Left lung (tissue), 10 donors: ENCODE data around the gene SHISA7. TPM values are rescaled to one million over a fixed set of nuclear protein-coding genes. Genes with fewer than 3 reads are reported as not detected.

Experiments used
- ATAC-seq: fragments of 200-7000 bp; cut with Tn5 transposase; one replicate; pipeline ENCODE4 v1.9.1; 2020; ENCODE audit warnings: moderate library complexity
- DNase-seq, 4 donors: peaks; one replicate each; pipeline ENCODE4 v3.0.0-alpha.2; 2013 to 2020
- H3K27ac ChIP-seq, 2 donors: fragments of 200-600 bp; sonication (generic) in 1 of 2; one replicate each; pipeline versions ENCODE4 v1.5.0 to v1.8.0; 2020 to 2021
- H3K27me3 ChIP-seq, 2 donors: fragments of 200-600 bp; sonication (generic) in 1 of 2; one replicate each; pipeline versions ENCODE4 v1.5.0 to v1.8.0; 2020 to 2021
- H3K36me3 ChIP-seq, 2 donors: fragments of 200-600 bp; sonication (generic) in 1 of 2; one replicate each; pipeline versions ENCODE4 v1.5.0 to v1.8.0; 2020 to 2021
- H3K4me1 ChIP-seq, 2 donors: fragments of 200-600 bp; one replicate each; pipeline ENCODE4 v1.8.0; 2021
- H3K4me3 ChIP-seq, 2 donors: fragments of 200-600 bp; sonication (generic) in 1 of 2; one replicate each; pipeline versions ENCODE4 v1.5.0 to v1.8.0; 2020 to 2021; ENCODE audit warnings: mild to moderate bottlenecking in 1 of 2
- H3K9me3 ChIP-seq, 2 donors: fragments of 200-600 bp; sonication (generic) in 1 of 2; one replicate each; pipeline versions ENCODE4 v1.5.0 to v1.8.0; 2020 to 2021
- intact Hi-C, 2 donors: fragments of 100-400 bp; cut with DNase I; formaldehyde crosslinking; loops; one replicate each; pipeline versions ENCODE4 v1.11.2 to v1.14.2; 2022
- polyA plus RNA-seq, 6 donors: library from polyadenylated mRNA; unstranded; fragments of 120-200 nt; gene quantifications; one replicate each; pipeline ENCODE4 v1.2.1, GENCODE V29; 2013; ENCODE audit not compliant: insufficient read length in 6 of 6
- total RNA-seq, 2 donors: library from RNA; stranded (reverse); fragmentation: NEBNext Ultra II Directional; extraction: Animal tissue kit (Norgen Biotek cat#: 25700); gene quantifications; one replicate each; pipeline ENCODE4 v1.2.1, GENCODE V29; 2021
- TF ChIP-seq, protein P1 (sequence below), 2 donors: fragments of 200-600 bp; sonication (generic) in 1 of 2; IDR thresholded peaks; one replicate each; pipeline versions ENCODE4 v1.5.0 to v1.8.0; 2021; ENCODE audit warnings: antibody characterized with exemption in 2 of 2
- donor health status: DM: no; HTN: yes; CAD: no.
- donor health status: DM: no; HTN: no; CAD: no.

Gene SHISA7
- total and polyA plus RNA-seq, 8 donors: 0.11 to 0.23 (median 0.20) TPM; not detected in 2

DNA sequence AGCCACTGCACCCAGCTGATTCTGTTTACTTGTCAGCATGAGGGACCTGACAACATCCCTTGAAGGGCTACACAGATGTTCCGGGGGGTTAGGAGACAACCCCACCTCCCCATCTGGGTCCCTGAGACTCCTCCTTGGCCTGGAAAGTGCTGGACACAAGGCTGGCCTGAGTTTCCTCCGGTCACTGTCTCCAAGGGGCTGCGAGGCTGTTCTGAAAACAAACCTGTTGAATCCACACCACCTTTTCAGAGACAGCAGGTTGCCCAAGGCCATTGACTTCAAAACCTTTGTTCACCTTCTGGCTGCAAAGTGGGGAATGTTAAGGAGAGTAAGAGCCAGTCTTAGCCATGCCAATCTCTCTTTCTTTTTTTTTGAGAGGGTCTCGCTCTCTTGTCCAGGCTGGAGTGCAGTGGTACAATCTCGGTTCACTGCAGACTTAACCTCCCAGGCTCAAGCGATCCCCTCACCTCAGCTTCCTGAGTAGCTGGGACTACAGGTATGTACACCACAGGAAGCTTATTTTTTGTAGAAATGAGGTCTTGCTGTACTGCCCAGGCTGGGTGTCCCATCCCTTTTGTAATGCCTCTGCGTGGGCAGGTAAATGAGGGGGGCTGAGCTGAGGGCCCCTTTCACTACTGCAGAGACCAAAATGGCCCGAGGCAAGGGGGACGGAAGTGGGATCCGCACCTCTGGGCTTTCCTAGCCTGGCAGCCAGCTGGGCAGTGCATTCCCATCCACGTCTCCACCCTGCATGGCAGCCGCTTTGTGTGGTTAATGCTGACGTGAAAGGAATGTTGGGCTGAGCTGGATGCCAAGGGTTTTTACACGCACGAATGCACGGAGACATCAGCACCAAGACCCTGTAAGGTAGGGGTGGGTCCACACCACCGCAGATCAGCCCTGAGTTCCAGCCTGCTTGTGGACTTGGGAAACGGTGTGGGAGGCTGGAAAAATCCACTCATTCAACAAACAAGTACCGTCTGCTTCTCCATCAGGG is 31.5 kb upstream of the SHISA7 start:
- H3K4me1 ChIP-seq: peaks cover 4 to 18% of the 10 kb centered on the region in 2 donors
- peak in 1 of 4 donors; percentile 39 for DNase-seq
- no peaks in the 10 kb centered on the region for H3K9me3 ChIP-seq
- ATAC-seq: no peak
- H3K27ac ChIP-seq: no peak overlapping the region
- no peaks in the 10 kb centered on the region for H3K27me3 ChIP-seq
- H3K36me3 ChIP-seq: no peaks in the 10 kb centered on the region
- no peak overlapping the region for H3K4me3 ChIP-seq
- intact Hi-C loops: no loop called here
- TF ChIP-seq, protein P1, sequence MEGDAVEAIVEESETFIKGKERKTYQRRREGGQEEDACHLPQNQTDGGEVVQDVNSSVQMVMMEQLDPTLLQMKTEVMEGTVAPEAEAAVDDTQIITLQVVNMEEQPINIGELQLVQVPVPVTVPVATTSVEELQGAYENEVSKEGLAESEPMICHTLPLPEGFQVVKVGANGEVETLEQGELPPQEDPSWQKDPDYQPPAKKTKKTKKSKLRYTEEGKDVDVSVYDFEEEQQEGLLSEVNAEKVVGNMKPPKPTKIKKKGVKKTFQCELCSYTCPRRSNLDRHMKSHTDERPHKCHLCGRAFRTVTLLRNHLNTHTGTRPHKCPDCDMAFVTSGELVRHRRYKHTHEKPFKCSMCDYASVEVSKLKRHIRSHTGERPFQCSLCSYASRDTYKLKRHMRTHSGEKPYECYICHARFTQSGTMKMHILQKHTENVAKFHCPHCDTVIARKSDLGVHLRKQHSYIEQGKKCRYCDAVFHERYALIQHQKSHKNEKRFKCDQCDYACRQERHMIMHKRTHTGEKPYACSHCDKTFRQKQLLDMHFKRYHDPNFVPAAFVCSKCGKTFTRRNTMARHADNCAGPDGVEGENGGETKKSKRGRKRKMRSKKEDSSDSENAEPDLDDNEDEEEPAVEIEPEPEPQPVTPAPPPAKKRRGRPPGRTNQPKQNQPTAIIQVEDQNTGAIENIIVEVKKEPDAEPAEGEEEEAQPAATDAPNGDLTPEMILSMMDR (IDR thresholded peaks at IDR 0.05): no peak

DNA sequence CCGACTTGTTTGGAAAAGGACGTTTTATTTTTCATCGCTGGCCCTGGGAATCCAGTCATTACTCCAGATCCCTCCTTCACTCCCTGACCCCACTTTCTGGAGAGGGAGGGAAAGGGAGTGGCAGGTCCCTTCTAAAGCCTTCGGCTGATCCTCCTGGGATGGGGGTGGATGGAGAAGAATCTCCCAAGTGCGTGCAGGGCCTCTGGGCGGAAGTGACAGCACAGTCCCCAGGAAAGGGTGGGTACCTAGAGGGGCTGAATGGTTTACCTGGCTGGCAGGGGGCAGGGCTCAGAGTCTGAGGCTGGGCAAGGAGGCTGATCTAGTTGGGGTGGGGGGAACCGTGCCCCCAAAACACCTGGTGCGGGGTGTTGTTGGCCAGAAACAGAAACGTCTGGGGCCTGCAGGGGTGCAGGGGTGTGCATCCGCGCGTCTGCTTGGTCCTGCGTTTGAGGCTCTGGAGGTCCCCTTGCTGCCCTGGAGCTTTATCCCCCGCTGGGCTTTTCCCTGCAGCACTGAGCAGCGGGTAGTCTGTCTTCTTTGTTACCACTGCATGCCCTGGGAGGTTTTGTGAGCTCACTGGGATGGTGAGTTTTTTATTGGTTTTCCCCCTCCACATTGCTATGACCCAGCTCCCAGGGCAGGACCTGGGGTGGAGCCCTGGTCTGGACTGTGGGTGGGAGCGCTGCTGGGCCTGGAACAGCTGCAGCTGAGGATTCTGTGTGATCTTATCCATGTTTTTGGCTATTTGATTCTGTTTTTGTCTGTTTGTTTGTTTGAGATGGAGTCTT is 30.3 kb upstream of the SHISA7 start:
- peaks cover 4 to 18% of the 10 kb centered on the region in 2 donors for H3K4me1 ChIP-seq
- DNase-seq (peak in 1 of 4 donors; percentile 40), ATAC-seq (no peak)
- H3K9me3 ChIP-seq: no peaks in the 10 kb centered on the region
- H3K27me3 ChIP-seq: no peaks in the 10 kb centered on the region
- H3K36me3 ChIP-seq: no peaks in the 10 kb centered on the region
- TF ChIP-seq, protein P1 (IDR thresholded peaks at IDR 0.05): no peak
- no peak overlapping the region for H3K4me3 ChIP-seq
- no peak overlapping the region for H3K27ac ChIP-seq
- intact Hi-C loops: no loop called here

DNA sequence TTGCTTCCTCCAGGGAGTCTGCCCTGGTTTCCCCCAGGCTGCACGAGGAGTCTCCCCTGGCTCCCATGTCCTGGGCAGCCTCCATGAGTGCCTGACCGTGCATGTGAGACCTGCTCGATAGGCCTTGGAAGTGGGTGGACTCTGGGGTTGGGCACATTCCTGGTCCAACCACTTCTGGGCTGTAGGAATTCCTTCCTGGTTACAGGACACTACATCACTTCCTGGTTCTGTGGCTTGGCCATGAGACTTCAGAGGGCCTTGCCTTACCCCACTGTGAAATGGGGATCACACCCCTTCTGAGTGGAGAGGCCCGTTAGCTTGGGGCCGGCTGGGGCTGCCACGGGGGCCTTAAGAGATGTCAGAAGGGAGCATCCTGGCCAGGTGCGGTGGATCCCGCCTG is 29.4 kb upstream of the SHISA7 start:
- peak in 1 of 4 donors; percentile 62 for DNase-seq
- intact Hi-C loops: no loop called here
- ATAC-seq: peak; percentile 28

DNA sequence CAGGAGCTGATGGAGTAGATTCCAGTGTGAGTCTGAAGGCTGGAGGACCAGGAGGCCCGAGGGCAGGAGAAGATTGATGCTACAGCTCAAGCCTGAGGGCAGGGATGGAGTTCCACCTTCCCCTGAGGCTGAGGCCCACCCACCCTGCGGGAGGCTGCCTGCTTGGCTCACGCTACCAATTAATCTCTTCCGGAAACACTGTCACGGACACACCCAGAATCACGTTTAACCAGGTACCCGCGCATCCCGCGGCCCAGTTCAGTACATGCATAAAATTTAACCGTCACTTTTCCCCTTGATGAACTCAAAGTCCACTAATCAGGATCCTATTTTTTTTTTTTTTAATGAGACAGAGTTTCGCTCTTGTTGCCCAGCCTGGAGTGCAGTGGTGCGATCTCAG is 28.2 kb upstream of the SHISA7 start:
- no peak overlapping the region for H3K27ac ChIP-seq
- H3K27me3 ChIP-seq: no peaks in the 10 kb centered on the region
- no peak for ATAC-seq
- intact Hi-C loops: no loop called here
- no peaks in the 10 kb centered on the region for H3K9me3 ChIP-seq
- no peak for DNase-seq
- H3K4me3 ChIP-seq: no peak overlapping the region
- TF ChIP-seq, protein P1 (IDR thresholded peaks at IDR 0.05): no peak
- H3K36me3 ChIP-seq: no peaks in the 10 kb centered on the region
- H3K4me1 ChIP-seq: peaks cover 0 to 15% of the 10 kb centered on the region in 2 donors

More for the DNA sequence above, 29.4 kb upstream of the SHISA7 start:
- Histone ChIP-seq H3K4me1 (peaks cover 0 to 19% of the 10 kb centered on the region in 2 donors), H3K4me3 (no peak overlapping the region), H3K27ac (no peak overlapping the region), H3K27me3 (no peaks in the 10 kb centered on the region), H3K9me3 (no peaks in the 10 kb centered on the region), H3K36me3 (no peaks in the 10 kb centered on the region)
- TF ChIP-seq, protein P1 (IDR thresholded peaks at IDR 0.05): no peak

DNA sequence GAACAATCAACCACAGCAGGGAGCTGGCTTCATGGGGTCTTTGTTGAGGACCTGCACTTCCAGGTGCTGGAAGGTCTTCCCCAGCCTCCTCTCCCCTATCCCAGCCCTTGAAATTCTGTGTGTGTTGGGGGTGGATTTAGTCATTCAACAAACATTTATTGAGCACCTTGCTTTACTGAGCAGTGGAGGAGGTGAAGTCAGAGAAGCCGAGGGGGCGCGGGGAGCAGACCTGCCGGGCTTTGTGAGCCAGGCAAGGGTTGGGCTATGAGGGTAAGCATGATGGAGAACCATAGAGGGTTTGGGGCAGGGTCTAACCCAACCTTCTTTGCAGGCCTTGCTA is 24.9 kb upstream of the SHISA7 start:
- DNase-seq (no peak), ATAC-seq (peak; percentile 10)
- no peaks in the 10 kb centered on the region for H3K27me3 ChIP-seq
- H3K4me3 ChIP-seq: no peak overlapping the region
- H3K9me3 ChIP-seq: no peaks in the 10 kb centered on the region
- H3K4me1 ChIP-seq: peaks cover 0 to 8% of the 10 kb centered on the region in 2 donors
- no peaks in the 10 kb centered on the region for H3K36me3 ChIP-seq
- intact Hi-C loops: no loop called here
- TF ChIP-seq, protein P1 (IDR thresholded peaks at IDR 0.05): no peak
- H3K27ac ChIP-seq: no peak overlapping the region
